Endothelial cell of umbilical vein (primary cell): ENCODE results near the gene APBB2. TPM values are rescaled to one million over a fixed set of nuclear protein-coding genes. Genes with fewer than 3 reads are reported as not detected.

Experiments used
- BruUV-seq: library from RNA; stranded (reverse); fragments of 400-500 nt; replicated peaks from 2 replicates; lab custom pipeline; 2021; lab: Mats Ljungman, UMichigan
- CTCF ChIA-PET: fragments of 300-600, 350-600 bp; sonication (Branson Sonifier 250); formaldehyde crosslinking; loops from one replicate; lab custom pipeline; 2021; ENCODE audit warnings: antibody characterized with exemption, inconsistent platforms; lab: Charles Lee
- POLR2A ChIA-PET: fragments of 300-600, 350-600 bp; sonication (Branson Sonifier 250); formaldehyde crosslinking; loops from one replicate; lab custom pipeline; 2021; ENCODE audit warnings: antibody characterized with exemption, inconsistent platforms; lab: Charles Lee
- DNase-seq: peaks from one replicate; pipeline ENCODE4 v3.0.0-alpha.2; 2011; ENCODE audit warnings: low read depth, low spot score
- FAIRE-seq: peaks from 2 replicates; lab custom pipeline; 2011; peaks lifted over from hg19 to GRCh38; lab: Jason Lieb, UNC
- H2AFZ ChIP-seq: 2 replicates; pipeline ENCODE4 v1.6.0; 2012; ENCODE audit warnings: low read depth, low read length, control low read depth, inconsistent platforms
- H3K27ac ChIP-seq: 2 replicates; pipeline ENCODE4 v1.5.1; 2011; ENCODE audit warnings: low read depth, mild to moderate bottlenecking, control low read depth, low read length, moderate library complexity; ENCODE audit not compliant: insufficient read depth
- H3K27me3 ChIP-seq, 2 experiments: 2 replicates each; pipeline versions ENCODE4 v1.6.0 to v1.6.1; 2011; ENCODE audit warnings: low read length in 2 of 2, mixed read lengths in 1 of 2; ENCODE audit not compliant: control insufficient read depth in 2 of 2, insufficient read depth in 2 of 2
- H3K36me3 ChIP-seq, 2 experiments: 2 replicates in 1 of 2; 3 replicates in 1 of 2; pipeline ENCODE4 v1.5.1; 2011; ENCODE audit warnings: low read length in 2 of 2, mild to moderate bottlenecking in 1 of 2, moderate library complexity in 1 of 2; ENCODE audit not compliant: control insufficient read depth in 2 of 2, insufficient read depth in 2 of 2; ENCODE audit errors: extremely low read depth in 1 of 2
- H3K4me1 ChIP-seq: 3 replicates; pipeline ENCODE4 v1.5.1; 2011; ENCODE audit warnings: mild to moderate bottlenecking, low read length; ENCODE audit not compliant: control insufficient read depth, insufficient read depth; ENCODE audit errors: extremely low read depth
- H3K4me2 ChIP-seq: 2 replicates; pipeline ENCODE4 v1.6.1; 2011; ENCODE audit warnings: low read length, control low read depth, mixed read lengths; ENCODE audit not compliant: insufficient read depth
- H3K4me3 ChIP-seq, 3 experiments: fragments of 200-600 bp in 1 of 3; sonication (generic), shearing (Covaris generic) in 1 of 3; replicated peaks in 1 of 3; 2 replicates each; pipeline ENCODE4 v1.5.1; 2011 to 2016; ENCODE audit warnings: control low read depth in 3 of 3, low read length in 3 of 3, mild to moderate bottlenecking in 2 of 3, inconsistent platforms in 1 of 3, low read depth in 1 of 3, moderate library complexity in 1 of 3; ENCODE audit not compliant: insufficient read depth in 1 of 3
- H3K79me2 ChIP-seq: 2 replicates; pipeline ENCODE4 v1.6.0; 2012; ENCODE audit warnings: low read length, inconsistent platforms; ENCODE audit not compliant: control insufficient read depth, insufficient read depth
- H3K9ac ChIP-seq: replicated peaks from 2 replicates; pipeline ENCODE3; 2011; ENCODE audit warnings: low read length, control low read depth; ENCODE audit not compliant: insufficient read depth; ENCODE audit errors: extremely low read depth
- H3K9me1 ChIP-seq: replicated peaks from 3 replicates; pipeline ENCODE4 v1.6.0; 2011; ENCODE audit warnings: mild to moderate bottlenecking, low read length; ENCODE audit not compliant: control insufficient read depth, insufficient read depth; ENCODE audit errors: extremely low read depth
- H3K9me3 ChIP-seq: replicated peaks from 2 replicates; pipeline ENCODE4 v1.5.1; 2012; ENCODE audit warnings: low read length, inconsistent platforms; ENCODE audit not compliant: control insufficient read depth, insufficient read depth
- H4K20me1 ChIP-seq: replicated peaks from 2 replicates; pipeline ENCODE3; 2011; ENCODE audit warnings: mild to moderate bottlenecking, low read length; ENCODE audit not compliant: control insufficient read depth, insufficient read depth; ENCODE audit errors: extremely low read depth
- EZH2 ChIP-seq: IDR thresholded peaks from 2 replicates; pipeline ENCODE4 v1.6.1; 2012; ENCODE audit warnings: borderline replicate concordance, low read depth, mild to moderate bottlenecking, moderate library complexity, low read length, inconsistent platforms; ENCODE audit not compliant: severe bottlenecking
- FOS ChIP-seq: IDR thresholded peaks from 2 replicates; pipeline ENCODE4 v1.6.1; 2011; ENCODE audit warnings: mild to moderate bottlenecking, low read length, moderate library complexity, borderline replicate concordance; ENCODE audit not compliant: insufficient read depth
- GATA2 ChIP-seq: IDR thresholded peaks from 2 replicates; pipeline ENCODE4 v1.7.0; 2011; ENCODE audit warnings: low read depth, mild to moderate bottlenecking, moderate library complexity, mixed read lengths, low read length; ENCODE audit not compliant: insufficient read length, insufficient read depth
- JUN ChIP-seq: IDR thresholded peaks from 2 replicates; pipeline ENCODE4 v1.6.1; 2011; ENCODE audit warnings: borderline replicate concordance, low read depth; ENCODE audit not compliant: insufficient read length, insufficient read depth
- MYC ChIP-seq: IDR thresholded peaks from one replicate; pipeline ENCODE4 v1.6.1; 2011; ENCODE audit warnings: mild to moderate bottlenecking, low read depth, low read length
- POLR2AphosphoS5 ChIP-seq: IDR thresholded peaks from 2 replicates; pipeline ENCODE4 v1.6.1; 2012; ENCODE audit warnings: low read depth, mild to moderate bottlenecking, control low read depth, low read length, moderate library complexity; ENCODE audit not compliant: insufficient read depth
- dilution Hi-C: fragments of 300-500 bp; cut with MboI; formaldehyde crosslinking; loops from one replicate; pipeline ENCODE4 v1.15.0; 2019; ENCODE audit warnings: low sequenced_read_pairs; ENCODE audit not compliant: extremely low pct_ligation_motif_present
- intact Hi-C: fragments of 100-400 bp; cut with micrococcal nuclease; formaldehyde crosslinking; loops from one replicate; pipeline ENCODE4 v1.10.0; 2022
- polyA plus RNA-seq, 4 experiments: library from polyadenylated mRNA; depleted of rRNA in 3 of 4; stranded (reverse) in 3 of 4; unstranded in 1 of 4; fragments of >200 nt; gene quantifications; 2 replicates each; pipeline versions ENCODE4 v1.2.1 to v1.2.3, GENCODE V29; 2011 to 2012; ENCODE audit warnings: missing spikeins in 1 of 4
- total RNA-seq: library from RNA; stranded (reverse); gene quantifications from 2 replicates; pipeline ENCODE4 v1.2.3, GENCODE V29; 2021
- TF ChIP-seq, protein P1 (sequence below): IDR thresholded peaks from 2 replicates; pipeline ENCODE4 v1.6.1; 2011; ENCODE audit not compliant: insufficient read depth, insufficient read length
- TF ChIP-seq, protein P2 (sequence below), 2 donors: IDR thresholded peaks; 1 replicate in 1 of 2; 2 replicates in 1 of 2; pipeline ENCODE4 v1.5.1; 2011; ENCODE audit warnings: low read length in 2 of 2, mild to moderate bottlenecking in 2 of 2, moderate library complexity in 2 of 2, control low read depth in 1 of 2, inconsistent platforms in 1 of 2, low read depth in 1 of 2; ENCODE audit not compliant: insufficient read depth in 1 of 2; ENCODE audit errors: extremely low read depth in 1 of 2

APBB2 gene
- total and polyA plus RNA-seq, 2 donors (not counting 3 experiments of a cell fraction or from before 2014, with no cell fraction given), result 79.8 to 124 TPM

DNA sequence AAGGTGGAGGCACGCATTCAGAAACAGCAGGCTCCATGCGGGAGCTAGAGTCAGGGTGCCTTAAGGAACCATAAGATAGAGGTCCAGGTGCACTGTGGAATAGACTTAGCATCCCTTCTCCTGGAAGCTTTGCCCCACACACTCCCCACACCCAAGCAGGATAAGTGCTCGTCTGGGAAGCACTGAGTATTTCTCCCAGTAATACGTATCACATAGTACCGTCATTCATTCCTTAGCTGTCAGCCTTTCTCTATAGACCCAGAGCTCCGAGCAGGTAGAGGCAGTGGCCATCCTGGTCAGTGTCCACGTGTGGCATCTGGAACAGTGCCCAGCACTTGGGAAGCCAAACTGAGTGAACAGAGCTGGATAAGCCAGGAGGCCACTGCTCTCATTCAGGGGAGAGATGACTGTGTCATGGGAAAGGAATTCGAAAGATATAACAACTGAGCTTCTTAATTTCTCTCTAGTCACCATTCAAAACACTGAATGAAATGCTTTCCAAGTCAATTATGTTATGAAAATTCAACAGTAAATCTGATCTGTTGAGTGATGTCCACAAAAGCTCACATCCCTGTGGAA is 9.9 kb downstream of the APBB2 start:
- H3K36me3 ChIP-seq, result no peaks in the 10 kb centered on the region
- peaks cover 90% of the 10 kb centered on the region for H3K79me2 ChIP-seq
- H3K4me2 ChIP-seq, result peak overlapping the region; percentile 31
- no peak overlapping the region for H3K4me3 ChIP-seq
- no peaks in the 10 kb centered on the region for H3K27me3 ChIP-seq
- DNase-seq (peak; percentile 80), FAIRE-seq (peak; percentile 81)
- dilution Hi-C loops (loop anchor here (25.0 kb wide), 1 partner anchor 267 kb away; no protein-coding TSS in a partner anchor), intact Hi-C loops (no loop called here)
- no peak overlapping the region for H2AFZ ChIP-seq
- H3K9me1 ChIP-seq, result no peaks in the 10 kb centered on the region
- peak overlapping the region; percentile 63 for H3K27ac ChIP-seq
- POLR2A ChIA-PET, result interaction anchor here (0.6 to 2.4 kb wide), 6 partner anchors 10 to 200 kb away, joined by 3 to 17 read pairs (median 4); partner anchors contain the start of gene APBB2
- no peaks in the 10 kb centered on the region for H3K9me3 ChIP-seq
- TF ChIP-seq POLR2AphosphoS5, result no peak
- TF ChIP-seq MYC, result peak; percentile 44
- TF ChIP-seq GATA2, result peak; percentile 37
- TF ChIP-seq, protein P1, sequence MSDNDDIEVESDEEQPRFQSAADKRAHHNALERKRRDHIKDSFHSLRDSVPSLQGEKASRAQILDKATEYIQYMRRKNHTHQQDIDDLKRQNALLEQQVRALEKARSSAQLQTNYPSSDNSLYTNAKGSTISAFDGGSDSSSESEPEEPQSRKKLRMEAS, result peak; percentile 5
- peak; percentile 63 for TF ChIP-seq JUN
- TF ChIP-seq EZH2, result no peak
- TF ChIP-seq FOS, result peak; percentile 63
- TF ChIP-seq, protein P2, sequence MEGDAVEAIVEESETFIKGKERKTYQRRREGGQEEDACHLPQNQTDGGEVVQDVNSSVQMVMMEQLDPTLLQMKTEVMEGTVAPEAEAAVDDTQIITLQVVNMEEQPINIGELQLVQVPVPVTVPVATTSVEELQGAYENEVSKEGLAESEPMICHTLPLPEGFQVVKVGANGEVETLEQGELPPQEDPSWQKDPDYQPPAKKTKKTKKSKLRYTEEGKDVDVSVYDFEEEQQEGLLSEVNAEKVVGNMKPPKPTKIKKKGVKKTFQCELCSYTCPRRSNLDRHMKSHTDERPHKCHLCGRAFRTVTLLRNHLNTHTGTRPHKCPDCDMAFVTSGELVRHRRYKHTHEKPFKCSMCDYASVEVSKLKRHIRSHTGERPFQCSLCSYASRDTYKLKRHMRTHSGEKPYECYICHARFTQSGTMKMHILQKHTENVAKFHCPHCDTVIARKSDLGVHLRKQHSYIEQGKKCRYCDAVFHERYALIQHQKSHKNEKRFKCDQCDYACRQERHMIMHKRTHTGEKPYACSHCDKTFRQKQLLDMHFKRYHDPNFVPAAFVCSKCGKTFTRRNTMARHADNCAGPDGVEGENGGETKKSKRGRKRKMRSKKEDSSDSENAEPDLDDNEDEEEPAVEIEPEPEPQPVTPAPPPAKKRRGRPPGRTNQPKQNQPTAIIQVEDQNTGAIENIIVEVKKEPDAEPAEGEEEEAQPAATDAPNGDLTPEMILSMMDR (IDR thresholded peaks at IDR 0.05; ENCODE audit: extremely low read depth in 1 of 2, insufficient read depth in 1 of 2, low read depth in 1 of 2, low read length in 2 of 2), result no peak
- no peaks in the 10 kb centered on the region for H4K20me1 ChIP-seq
- H3K9ac ChIP-seq, result peak overlapping the region; percentile 78
- BruUV-seq, result TSS peak; percentile 5
- H3K4me1 ChIP-seq, result peaks cover 85% of the 10 kb centered on the region
- CTCF ChIA-PET, result interaction anchor here (0.9 to 3.7 kb wide), 29 partner anchors 9 to 280 kb away, joined by 3 to 34 read pairs (median 5); partner anchors contain the start of gene APBB2
